ENCODE data around the gene LZTS2.
A peak's percentile ranks its signal among the peaks of the same experiment; 100 is the strongest.

The LZTS2 gene

DNA sequence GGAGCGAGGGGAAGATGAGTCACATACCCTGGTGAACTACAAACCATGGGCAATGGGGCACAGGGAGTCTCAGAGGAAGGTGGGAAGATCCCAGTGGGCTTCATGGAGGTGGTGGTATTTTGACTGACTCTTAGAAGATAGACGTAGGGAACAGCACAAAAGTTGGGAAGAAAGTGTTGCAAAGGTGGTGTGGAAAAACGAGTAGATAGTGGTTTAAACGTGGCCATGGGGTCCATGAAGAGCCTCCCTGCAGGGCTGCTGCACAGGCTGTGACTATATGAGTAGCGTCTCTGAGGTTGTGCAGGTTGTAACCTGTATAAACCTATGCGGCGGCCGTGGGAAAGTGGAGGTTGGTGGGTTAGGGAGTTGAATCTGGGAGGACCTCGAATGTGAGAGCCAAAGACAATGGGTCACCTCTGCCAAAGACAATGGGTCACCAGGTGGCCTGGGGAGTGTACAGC lies 13.8 kb downstream of the LZTS2 start:
- no peak overlapping the region for H3K4me3 Mint-ChIP-seq
- H3K9me3 Mint-ChIP-seq: no peaks in the 10 kb centered on the region
- no peaks in the 10 kb centered on the region for H3K36me3 Mint-ChIP-seq (ENCODE audit: low read depth)
- TF ChIP-seq CTCF (IDR thresholded peaks at IDR 0.05): no peak
- H3K27me3 Mint-ChIP-seq (ENCODE audit: low read depth, poor library complexity): peaks cover 39% of the 10 kb centered on the region
- no peak for DNase-seq
- peaks cover 68% of the 10 kb centered on the region for H3K4me1 Mint-ChIP-seq
- no peak overlapping the region for H3K27ac Mint-ChIP-seq

GRCh38 chr10:101014230-101014884 lies 14.7 kb downstream of the LZTS2 start:
- peaks cover 48% of the 10 kb centered on the region for H3K27me3 Mint-ChIP-seq (ENCODE audit: low read depth, poor library complexity)
- no peak overlapping the region for H3K4me3 Mint-ChIP-seq
- peaks cover 63% of the 10 kb centered on the region for H3K4me1 Mint-ChIP-seq
- H3K36me3 Mint-ChIP-seq (ENCODE audit: low read depth): no peaks in the 10 kb centered on the region
- DNase-seq: peak; percentile 90
- no peak overlapping the region for H3K27ac Mint-ChIP-seq
- peak; percentile 81 for TF ChIP-seq CTCF (IDR thresholded peaks at IDR 0.05)
- no peaks in the 10 kb centered on the region for H3K9me3 Mint-ChIP-seq

- peaks cover 62% of the 10 kb centered on the region for H3K4me1 Mint-ChIP-seq
- DNase-seq: no peak
- H3K9me3 Mint-ChIP-seq: no peaks in the 10 kb centered on the region
- no peak for TF ChIP-seq CTCF (IDR thresholded peaks at IDR 0.05)
- H3K27me3 Mint-ChIP-seq (ENCODE audit: low read depth, poor library complexity): peaks cover 53% of the 10 kb centered on the region
- H3K4me3 Mint-ChIP-seq: no peak overlapping the region
- H3K27ac Mint-ChIP-seq: no peak overlapping the region
- H3K36me3 Mint-ChIP-seq (ENCODE audit: low read depth): no peaks in the 10 kb centered on the region
Measured at GRCh38 chr10:101014966-101015581, 15.5 kb downstream of the LZTS2 start.

DNA sequence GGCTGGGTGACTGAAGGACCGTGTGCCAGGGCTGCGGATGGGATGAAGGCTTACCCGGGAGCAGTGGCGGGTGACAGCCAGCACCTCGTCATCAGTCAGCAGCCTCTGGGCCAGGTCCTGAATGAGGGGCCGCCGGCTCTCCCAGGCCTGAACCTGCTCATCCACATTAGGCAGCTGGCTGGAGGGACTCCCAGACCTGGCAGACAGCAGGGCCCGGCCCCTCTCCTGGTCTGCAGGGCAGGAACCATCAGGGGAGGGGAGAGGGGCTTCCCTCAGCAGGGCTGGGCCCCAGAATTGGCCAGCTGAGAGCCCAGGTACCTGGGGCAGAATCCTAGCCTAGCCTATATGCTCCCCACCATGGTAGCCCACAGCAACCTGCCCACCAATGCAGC lies 16.0 kb downstream of the LZTS2 start:
- no peak overlapping the region for H3K27ac Mint-ChIP-seq
- H3K4me3 Mint-ChIP-seq: no peak overlapping the region

GRCh38 chr10:101016814-101017213 lies 17.2 kb downstream of the LZTS2 start:
- DNase-seq: no peak
- Mint-ChIP-seq H3K27me3 (ENCODE audit: low read depth, poor library complexity) (peaks cover 70% of the 10 kb centered on the region), H3K36me3 (ENCODE audit: low read depth) (no peaks in the 10 kb centered on the region), H3K4me3 (no peak overlapping the region), H3K4me1 (peaks cover 62% of the 10 kb centered on the region), H3K27ac (peak overlapping the region; percentile 42), H3K9me3 (no peaks in the 10 kb centered on the region)
- no peak for TF ChIP-seq CTCF (IDR thresholded peaks at IDR 0.05)

More for the DNA sequence above, 16.0 kb downstream of the LZTS2 start:
- TF ChIP-seq CTCF (IDR thresholded peaks at IDR 0.05): no peak
- Mint-ChIP-seq H3K27me3 (ENCODE audit: low read depth, poor library complexity) (peaks cover 58% of the 10 kb centered on the region), H3K36me3 (ENCODE audit: low read depth) (no peaks in the 10 kb centered on the region), H3K9me3 (no peaks in the 10 kb centered on the region), H3K4me1 (peaks cover 62% of the 10 kb centered on the region)
- no peak for DNase-seq
